ENCODE measurements around the gene CDC14B.
"Not testable (repeated sequence)": the region's sequence is repeated elsewhere in the genome, so short reads cannot be mapped to it uniquely, and the experiment has no call there.

The CDC14B gene

GRCh38 chr9:96524764-96525163, 94.9 kb downstream of the CDC14B start:
- no peak for DNase-seq

GRCh38 chr9:96524045-96524444, 95.6 kb downstream of the CDC14B start:
- no peak for DNase-seq

GRCh38 chr9:96523374-96523773, 96.3 kb downstream of the CDC14B start:
- DNase-seq: no peak

- DNase-seq: no peak
Observed at GRCh38 chr9:96522366-96522765, 97.3 kb downstream of the CDC14B start.

- no peak for DNase-seq
Observed at GRCh38 chr9:96519787-96520186, 99.9 kb downstream of the CDC14B start.

- no peak for DNase-seq
Observed at GRCh38 chr9:96519095-96519494, 100.5 kb downstream of the CDC14B start.

- DNase-seq: no peak
Observed at GRCh38 chr9:96515621-96516470, 103.8 kb downstream of the CDC14B start.

GRCh38 chr9:96514800-96515158, 104.9 kb downstream of the CDC14B start:
- no peak for DNase-seq

- no peak for DNase-seq
Observed at GRCh38 chr9:96514108-96514799, 105.4 kb downstream of the CDC14B start.

GRCh38 chr9:96513622-96514021, 106.0 kb downstream of the CDC14B start:
- no peak for DNase-seq

- no peak for DNase-seq
Observed at GRCh38 chr9:96512240-96512639, 107.4 kb downstream of the CDC14B start.

GRCh38 chr9:96510258-96510657, 109.4 kb downstream of the CDC14B start:
- DNase-seq: no peak

- DNase-seq: no peak
Observed at GRCh38 chr9:96509848-96510247, 109.8 kb downstream of the CDC14B start.

GRCh38 chr9:96509026-96509425, 110.6 kb downstream of the CDC14B start:
- DNase-seq: no peak

GRCh38 chr9:96508227-96508940, 111.3 kb downstream of the CDC14B start:
- no peak for DNase-seq

- no peak for DNase-seq
Observed at GRCh38 chr9:96505316-96505991, 114.2 kb downstream of the CDC14B start.

GRCh38 chr9:96503918-96504317, 115.7 kb downstream of the CDC14B start:
- DNase-seq: no peak

- DNase-seq: not testable (repeated sequence)
Observed at GRCh38 chr9:96503374-96503748, 116.3 kb downstream of the CDC14B start.

- DNase-seq: no peak
Observed at GRCh38 chr9:96502539-96503373, 116.9 kb downstream of the CDC14B start.

GRCh38 chr9:96501633-96502538, 117.8 kb downstream of the CDC14B start:
- no peak for DNase-seq
